Liver (tissue), 9 donors: ENCODE measurements around the gene TECTB. TPM values are rescaled to one million over a fixed set of nuclear protein-coding genes. Genes with fewer than 3 reads are reported as not detected.
A peak's percentile ranks its signal among the peaks of the same experiment; 100 is the strongest.

ENCODE experiments used
- DNase-seq: peaks from one replicate; pipeline ENCODE4 v3.0.0-alpha.2; 2017; ENCODE audit warnings: low spot score
- H3K27ac ChIP-seq, 2 donors: one replicate each; pipeline ENCODE4 v1.7.0; 2013; ENCODE audit warnings: inconsistent platforms in 2 of 2, low read length in 2 of 2, control low read depth in 1 of 2, low read depth in 1 of 2, mild to moderate bottlenecking in 1 of 2
- H3K27me3 ChIP-seq, 4 donors: one replicate each; pipeline versions ENCODE4 v1.6.1 to v1.7.0; 2013; ENCODE audit warnings: low read length in 3 of 4, inconsistent platforms in 1 of 4, mild to moderate bottlenecking in 1 of 4, moderate library complexity in 1 of 4; ENCODE audit not compliant: control insufficient read depth in 4 of 4, insufficient read depth in 4 of 4
- H3K36me3 ChIP-seq, 4 donors: one replicate each; pipeline versions ENCODE4 v1.6.1 to v1.7.0; 2013; ENCODE audit warnings: low read length in 3 of 4, mild to moderate bottlenecking in 3 of 4, low read depth in 1 of 4, moderate library complexity in 1 of 4; ENCODE audit not compliant: control insufficient read depth in 4 of 4, insufficient read depth in 3 of 4
- H3K4me1 ChIP-seq, 4 donors: one replicate each; pipeline versions ENCODE4 v1.6.1 to v1.7.0; 2013; ENCODE audit warnings: low read length in 3 of 4, mild to moderate bottlenecking in 3 of 4, moderate library complexity in 1 of 4; ENCODE audit not compliant: control insufficient read depth in 4 of 4, insufficient read depth in 4 of 4
- H3K4me3 ChIP-seq, 3 donors: one replicate each; pipeline versions ENCODE4 v1.6.1 to v1.7.0; 2013; ENCODE audit warnings: low read length in 3 of 3, control low read depth in 1 of 3, low read depth in 1 of 3, mild to moderate bottlenecking in 1 of 3
- H3K9ac ChIP-seq, 2 donors: one replicate each; pipeline ENCODE4 v1.7.0; 2013; ENCODE audit warnings: low read length in 2 of 2, mild to moderate bottlenecking in 2 of 2, moderate library complexity in 2 of 2, control low read depth in 1 of 2, low read depth in 1 of 2
- H3K9me3 ChIP-seq, 4 donors: one replicate each; pipeline versions ENCODE4 v1.6.1 to v1.7.0; 2013; ENCODE audit warnings: low read length in 3 of 4; ENCODE audit not compliant: control insufficient read depth in 4 of 4
- EGR1 ChIP-seq, 2 donors: IDR thresholded peaks; 2 replicates each; pipeline ENCODE4 v1.6.1; 2016 to 2018; ENCODE audit warnings: antibody characterized with exemption in 2 of 2, low read depth in 2 of 2
- FOXA1 ChIP-seq: IDR thresholded peaks from 2 replicates; pipeline ENCODE4 v1.6.1; 2016; ENCODE audit warnings: antibody characterized with exemption
- FOXA2 ChIP-seq: IDR thresholded peaks from 2 replicates; pipeline ENCODE4 v1.6.1; 2016; ENCODE audit warnings: antibody characterized with exemption
- GABPA ChIP-seq, 2 donors: IDR thresholded peaks in 1 of 2; conservative IDR thresholded peaks in 1 of 2; 2 replicates each; pipeline ENCODE4 v1.6.1; 2016; ENCODE audit warnings: antibody characterized with exemption in 2 of 2, mild to moderate bottlenecking in 1 of 2, moderate library complexity in 1 of 2
- HNF4A ChIP-seq, 2 donors: conservative IDR thresholded peaks; 2 replicates each; pipeline ENCODE4 v1.6.1; 2016; ENCODE audit warnings: antibody characterized with exemption in 2 of 2, mild to moderate bottlenecking in 2 of 2
- HNF4G ChIP-seq: IDR thresholded peaks from 2 replicates; pipeline ENCODE4 v1.6.1; 2016; ENCODE audit warnings: antibody characterized with exemption
- JUND ChIP-seq, 2 donors: IDR thresholded peaks; 2 replicates each; pipeline ENCODE4 v1.6.1; 2016; ENCODE audit warnings: antibody characterized with exemption in 2 of 2
- MAX ChIP-seq: IDR thresholded peaks from 2 replicates; pipeline ENCODE4 v1.6.1; 2016; ENCODE audit warnings: antibody characterized with exemption
- NR2F2 ChIP-seq: IDR thresholded peaks from 2 replicates; pipeline ENCODE4 v1.6.1; 2016; ENCODE audit warnings: antibody characterized with exemption
- RAD21 ChIP-seq, 2 donors: IDR thresholded peaks; 2 replicates each; pipeline ENCODE4 v1.6.1; 2016; ENCODE audit warnings: antibody characterized with exemption in 2 of 2, mild to moderate bottlenecking in 2 of 2
- REST ChIP-seq: IDR thresholded peaks from 2 replicates; pipeline ENCODE4 v1.6.1; 2016; ENCODE audit warnings: antibody characterized with exemption, mild to moderate bottlenecking
- RXRA ChIP-seq, 2 donors: IDR thresholded peaks; 2 replicates each; pipeline ENCODE4 v1.6.1; 2017 to 2018; ENCODE audit warnings: antibody characterized with exemption in 2 of 2, mild to moderate bottlenecking in 1 of 2
- SP1 ChIP-seq: IDR thresholded peaks from 2 replicates; pipeline ENCODE4 v1.6.1; 2018; ENCODE audit warnings: antibody characterized with exemption, mild to moderate bottlenecking
- TAF1 ChIP-seq: conservative IDR thresholded peaks from 2 replicates; pipeline ENCODE4 v1.6.1; 2016; ENCODE audit warnings: antibody characterized with exemption, mild to moderate bottlenecking
- YY1 ChIP-seq: IDR thresholded peaks from 2 replicates; pipeline ENCODE4 v1.6.1; 2016; ENCODE audit warnings: antibody characterized with exemption, mild to moderate bottlenecking
- whole genome bisulfite sequencing: extraction: QIAGEN DNeasy Blood & Tissue Kit; methylation state at CpG from one replicate; pipeline ENCODE4 v1.1.7; 2013; 5-methylcytosine and 5-hydroxymethylcytosine counted together
- polyA plus RNA-seq, 2 donors: library from polyadenylated mRNA; stranded (reverse) in 1 of 2; unstranded in 1 of 2; fragments of 200-250 nt in 1 of 2; fragments of >200 nt in 1 of 2; fragmentation: Nextera tagmentation in 1 of 2; extraction: Ambion mirVana in 1 of 2; gene quantifications; one replicate each; pipeline versions ENCODE4 v1.2.1 to v1.2.3, GENCODE V29; 2013 to 2015
- total RNA-seq, 2 donors: library from RNA; depleted of rRNA; stranded (reverse); fragments of >200 nt; gene quantifications; one replicate each; pipeline ENCODE4 v1.2.3, GENCODE V29; 2014
- TF ChIP-seq, protein P1 (sequence below): IDR thresholded peaks from 2 replicates; pipeline ENCODE4 v1.6.1; 2016; ENCODE audit warnings: antibody characterized with exemption
- TF ChIP-seq, protein P2 (sequence below): fragments of 150-350 bp; IDR thresholded peaks from 2 replicates; pipeline ENCODE4 v1.5.1; 2017; ENCODE audit warnings: improper control_type of control experiment, low read depth, low read length; ENCODE audit not compliant: missing input control
- TF ChIP-seq, protein P3 (sequence below): IDR thresholded peaks from 2 replicates; pipeline ENCODE4 v1.6.1; 2016; ENCODE audit warnings: antibody characterized with exemption
- donor health status: healthy.
- donor health status: healthy.
- donor health status: healthy.
- donor health status: healthy.
- donor health status: healthy.

TECTB gene
- total and polyA plus RNA-seq, 4 donors = 0.05 to 0.44 (median 0.08) TPM

DNA sequence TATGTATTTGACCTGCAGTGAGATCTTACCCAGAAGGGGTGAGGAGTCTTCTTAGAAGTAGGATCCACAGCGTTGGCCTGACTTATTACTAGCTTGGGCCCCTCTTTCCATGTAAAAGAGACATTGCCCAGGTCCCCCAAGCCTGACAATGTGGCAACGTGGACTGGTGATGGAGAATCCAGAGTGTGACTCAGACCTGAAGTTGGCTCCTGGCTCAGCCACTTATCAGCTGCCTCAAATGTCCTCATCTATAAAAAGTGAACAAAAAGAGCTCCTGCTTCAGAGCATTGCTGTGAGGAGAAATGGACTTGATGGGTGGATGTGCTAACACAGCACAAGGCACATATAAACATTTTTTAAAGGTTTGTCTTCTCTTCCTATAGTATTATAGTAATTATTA, 35.4 kb upstream of the TECTB start:
- 73% methylated on average over 2 of the region's 2 CpGs for WGBS
- Histone ChIP-seq H3K9me3 (peaks cover 0 to 2% (median 0%) of the 10 kb centered on the region in 4 donors), H3K9ac (no peak overlapping the region), H3K4me3 (no peak overlapping the region), H3K4me1 (peaks cover 0 to 29% (median 11%) of the 10 kb centered on the region in 4 donors), H3K27ac (no peak overlapping the region), H3K27me3 (no peaks in the 10 kb centered on the region), H3K36me3 (no peaks in the 10 kb centered on the region)
- TF ChIP-seq MAX (no peak), RXRA (IDR thresholded peaks at IDR 0.05) (no peak), JUND (IDR thresholded peaks at IDR 0.05) (no peak), EGR1 (IDR thresholded peaks at IDR 0.05; ENCODE audit: low read depth in 2 of 2) (no peak), YY1 (no peak), SP1 (no peak), GABPA (IDR thresholded peaks at IDR 0.05 in 1 of 2, conservative IDR thresholded peaks at IDR 0.05 in 1 of 2) (no peak), FOXA1 (no peak), REST (no peak), HNF4A (conservative IDR thresholded peaks at IDR 0.05) (no peak)
- TF ChIP-seq, protein P1, sequence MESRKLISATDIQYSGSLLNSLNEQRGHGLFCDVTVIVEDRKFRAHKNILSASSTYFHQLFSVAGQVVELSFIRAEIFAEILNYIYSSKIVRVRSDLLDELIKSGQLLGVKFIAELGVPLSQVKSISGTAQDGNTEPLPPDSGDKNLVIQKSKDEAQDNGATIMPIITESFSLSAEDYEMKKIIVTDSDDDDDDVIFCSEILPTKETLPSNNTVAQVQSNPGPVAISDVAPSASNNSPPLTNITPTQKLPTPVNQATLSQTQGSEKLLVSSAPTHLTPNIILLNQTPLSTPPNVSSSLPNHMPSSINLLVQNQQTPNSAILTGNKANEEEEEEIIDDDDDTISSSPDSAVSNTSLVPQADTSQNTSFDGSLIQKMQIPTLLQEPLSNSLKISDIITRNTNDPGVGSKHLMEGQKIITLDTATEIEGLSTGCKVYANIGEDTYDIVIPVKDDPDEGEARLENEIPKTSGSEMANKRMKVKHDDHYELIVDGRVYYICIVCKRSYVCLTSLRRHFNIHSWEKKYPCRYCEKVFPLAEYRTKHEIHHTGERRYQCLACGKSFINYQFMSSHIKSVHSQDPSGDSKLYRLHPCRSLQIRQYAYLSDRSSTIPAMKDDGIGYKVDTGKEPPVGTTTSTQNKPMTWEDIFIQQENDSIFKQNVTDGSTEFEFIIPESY = no peak
- DNase-seq = no peak

GRCh38 chr10:112248584-112249295, 34.5 kb upstream of the TECTB start:
- Histone ChIP-seq H3K9me3 (peaks cover 0 to 2% (median 0%) of the 10 kb centered on the region in 4 donors), H3K36me3 (no peaks in the 10 kb centered on the region), H3K4me3 (peak overlapping the region in 1 of 3 donors; percentile 5), H3K27me3 (no peaks in the 10 kb centered on the region), H3K4me1 (peaks cover 0 to 20% (median 5%) of the 10 kb centered on the region in 4 donors), H3K9ac (no peak overlapping the region), H3K27ac (no peak overlapping the region)
- 93% methylated on average over 2 of the region's 2 CpGs for WGBS
- no peak for TF ChIP-seq JUND (IDR thresholded peaks at IDR 0.05)
- TF ChIP-seq NR2F2 = no peak
- TF ChIP-seq, protein P2, sequence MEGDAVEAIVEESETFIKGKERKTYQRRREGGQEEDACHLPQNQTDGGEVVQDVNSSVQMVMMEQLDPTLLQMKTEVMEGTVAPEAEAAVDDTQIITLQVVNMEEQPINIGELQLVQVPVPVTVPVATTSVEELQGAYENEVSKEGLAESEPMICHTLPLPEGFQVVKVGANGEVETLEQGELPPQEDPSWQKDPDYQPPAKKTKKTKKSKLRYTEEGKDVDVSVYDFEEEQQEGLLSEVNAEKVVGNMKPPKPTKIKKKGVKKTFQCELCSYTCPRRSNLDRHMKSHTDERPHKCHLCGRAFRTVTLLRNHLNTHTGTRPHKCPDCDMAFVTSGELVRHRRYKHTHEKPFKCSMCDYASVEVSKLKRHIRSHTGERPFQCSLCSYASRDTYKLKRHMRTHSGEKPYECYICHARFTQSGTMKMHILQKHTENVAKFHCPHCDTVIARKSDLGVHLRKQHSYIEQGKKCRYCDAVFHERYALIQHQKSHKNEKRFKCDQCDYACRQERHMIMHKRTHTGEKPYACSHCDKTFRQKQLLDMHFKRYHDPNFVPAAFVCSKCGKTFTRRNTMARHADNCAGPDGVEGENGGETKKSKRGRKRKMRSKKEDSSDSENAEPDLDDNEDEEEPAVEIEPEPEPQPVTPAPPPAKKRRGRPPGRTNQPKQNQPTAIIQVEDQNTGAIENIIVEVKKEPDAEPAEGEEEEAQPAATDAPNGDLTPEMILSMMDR = no peak
- TF ChIP-seq RXRA (IDR thresholded peaks at IDR 0.05) = no peak
- TF ChIP-seq TAF1 = no peak
- no peak for TF ChIP-seq GABPA (IDR thresholded peaks at IDR 0.05 in 1 of 2, conservative IDR thresholded peaks at IDR 0.05 in 1 of 2)
- TF ChIP-seq, protein P1 = no peak
- no peak for TF ChIP-seq EGR1 (IDR thresholded peaks at IDR 0.05; ENCODE audit: low read depth in 2 of 2)
- TF ChIP-seq SP1 = no peak
- no peak for TF ChIP-seq HNF4G
- TF ChIP-seq RAD21 (IDR thresholded peaks at IDR 0.05) = no peak
- no peak for TF ChIP-seq FOXA1
- TF ChIP-seq MAX = no peak
- no peak for TF ChIP-seq FOXA2
- TF ChIP-seq, protein P3, sequence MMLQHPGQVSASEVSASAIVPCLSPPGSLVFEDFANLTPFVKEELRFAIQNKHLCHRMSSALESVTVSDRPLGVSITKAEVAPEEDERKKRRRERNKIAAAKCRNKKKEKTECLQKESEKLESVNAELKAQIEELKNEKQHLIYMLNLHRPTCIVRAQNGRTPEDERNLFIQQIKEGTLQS = no peak
- TF ChIP-seq YY1 = no peak
- no peak for DNase-seq
